ENCODE measurements around the gene PAX2. TPM values are rescaled to one million over a fixed set of nuclear protein-coding genes. Genes with fewer than 3 reads are reported as not detected.

Gene PAX2
- total and polyA plus RNA-seq, 2 of the 13 experiments (the other 11 are each of a cell fraction or from before 2014, with no cell fraction given) = not detected

- TF ChIP-seq ZNF546 (CRISPR knock-in tag; conservative IDR thresholded peaks at IDR 0.05) (no peak), PHF5A (CRISPR knock-in tag; IDR thresholded peaks at IDR 0.05; ENCODE audit: low read depth, unreplicated experiment) (no peak), SP5 (CRISPR knock-in tag; IDR thresholded peaks at IDR 0.05; ENCODE audit: borderline replicate concordance, low read depth) (no peak), RCOR2 (CRISPR knock-in tag; IDR thresholded peaks at IDR 0.05) (no peak), ZNF724P (CRISPR knock-in tag; IDR thresholded peaks at IDR 0.05; ENCODE audit: borderline replicate concordance) (no peak), ZNF253 (CRISPR knock-in tag; IDR thresholded peaks at IDR 0.05; ENCODE audit: borderline replicate concordance) (no peak), ZFP36L1 (CRISPR knock-in tag; IDR thresholded peaks at IDR 0.05) (no peak), KAT2B (IDR thresholded peaks at IDR 0.05; ENCODE audit: borderline replicate concordance, low read depth, low read length) (no peak), ZSCAN22 (CRISPR knock-in tag; IDR thresholded peaks at IDR 0.05) (no peak), ZBTB34 (CRISPR knock-in tag; IDR thresholded peaks at IDR 0.05) (no peak), SKI (IDR thresholded peaks at IDR 0.05; ENCODE audit: partially characterized antibody) (no peak), MIXL1 (CRISPR knock-in tag; IDR thresholded peaks at IDR 0.05) (0 out of 2 replicates have a peak, but pooled peaks have one; percentile 50), REXO4 (CRISPR knock-in tag; IDR thresholded peaks at IDR 0.05; ENCODE audit: borderline replicate concordance) (no peak), TP53 (CRISPR knock-in tag; conservative IDR thresholded peaks at IDR 0.05) (no peak), ZSCAN20 (CRISPR knock-in tag; IDR thresholded peaks at IDR 0.05; ENCODE audit: borderline replicate concordance) (no peak), PBX2 (CRISPR knock-in tag; IDR thresholded peaks at IDR 0.05) (no peak), ARID4A (CRISPR knock-in tag; IDR thresholded peaks at IDR 0.05; ENCODE audit: borderline replicate concordance) (no peak), SAP130 (CRISPR knock-in tag; IDR thresholded peaks at IDR 0.05; ENCODE audit: low read depth) (peak; percentile 50)
- TF ChIP-seq, protein P1, sequence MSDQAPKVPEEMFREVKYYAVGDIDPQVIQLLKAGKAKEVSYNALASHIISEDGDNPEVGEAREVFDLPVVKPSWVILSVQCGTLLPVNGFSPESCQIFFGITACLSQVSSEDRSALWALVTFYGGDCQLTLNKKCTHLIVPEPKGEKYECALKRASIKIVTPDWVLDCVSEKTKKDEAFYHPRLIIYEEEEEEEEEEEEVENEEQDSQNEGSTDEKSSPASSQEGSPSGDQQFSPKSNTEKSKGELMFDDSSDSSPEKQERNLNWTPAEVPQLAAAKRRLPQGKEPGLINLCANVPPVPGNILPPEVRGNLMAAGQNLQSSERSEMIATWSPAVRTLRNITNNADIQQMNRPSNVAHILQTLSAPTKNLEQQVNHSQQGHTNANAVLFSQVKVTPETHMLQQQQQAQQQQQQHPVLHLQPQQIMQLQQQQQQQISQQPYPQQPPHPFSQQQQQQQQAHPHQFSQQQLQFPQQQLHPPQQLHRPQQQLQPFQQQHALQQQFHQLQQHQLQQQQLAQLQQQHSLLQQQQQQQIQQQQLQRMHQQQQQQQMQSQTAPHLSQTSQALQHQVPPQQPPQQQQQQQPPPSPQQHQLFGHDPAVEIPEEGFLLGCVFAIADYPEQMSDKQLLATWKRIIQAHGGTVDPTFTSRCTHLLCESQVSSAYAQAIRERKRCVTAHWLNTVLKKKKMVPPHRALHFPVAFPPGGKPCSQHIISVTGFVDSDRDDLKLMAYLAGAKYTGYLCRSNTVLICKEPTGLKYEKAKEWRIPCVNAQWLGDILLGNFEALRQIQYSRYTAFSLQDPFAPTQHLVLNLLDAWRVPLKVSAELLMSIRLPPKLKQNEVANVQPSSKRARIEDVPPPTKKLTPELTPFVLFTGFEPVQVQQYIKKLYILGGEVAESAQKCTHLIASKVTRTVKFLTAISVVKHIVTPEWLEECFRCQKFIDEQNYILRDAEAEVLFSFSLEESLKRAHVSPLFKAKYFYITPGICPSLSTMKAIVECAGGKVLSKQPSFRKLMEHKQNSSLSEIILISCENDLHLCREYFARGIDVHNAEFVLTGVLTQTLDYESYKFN (CRISPR knock-in tag; conservative IDR thresholded peaks at IDR 0.05) = 0 out of 2 replicates have a peak, but pooled peaks have one; percentile 20
These were observed 133.0 kb downstream of the PAX2 start (continued) for GRCh38 chr10:100878291-100878910.

Data from HepG2 (cell line).